Measurements from ENCODE around the gene TFCP2. TPM values are rescaled to one million over a fixed set of nuclear protein-coding genes. Genes with fewer than 3 reads are reported as not detected.

TFCP2 gene
- polyA plus RNA-seq, 1 donor (not counting 4 experiments of a cell fraction or from before 2014, with no cell fraction given) = 27.2 TPM

DNA sequence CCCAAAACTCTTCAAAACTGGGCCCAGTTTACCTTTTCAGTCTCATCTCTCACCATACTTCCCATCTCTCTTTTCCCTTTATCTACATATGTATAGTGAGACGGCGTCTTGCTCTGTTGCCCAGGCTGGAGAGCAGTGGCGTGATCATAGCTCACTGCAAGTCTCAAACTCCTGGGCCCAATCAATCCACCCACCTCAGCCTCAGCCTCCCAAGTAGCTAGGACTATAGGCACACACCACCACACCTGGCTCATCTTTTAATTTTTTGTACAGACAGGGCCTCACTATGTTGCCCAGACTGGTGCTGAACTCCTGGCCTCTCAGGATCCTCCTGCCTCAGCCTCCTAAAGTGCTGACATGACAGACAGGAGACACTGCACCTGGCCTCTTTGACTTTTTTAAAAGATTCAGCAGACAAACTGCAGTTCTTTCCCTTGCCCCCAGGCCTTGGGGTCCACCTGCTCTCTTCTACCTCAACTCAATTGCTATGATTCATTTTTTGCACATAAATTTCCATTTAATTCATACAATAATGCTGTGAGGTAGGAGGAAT, 33.6 kb downstream of the TFCP2 start:
- no peak for FAIRE-seq
- Histone ChIP-seq H3K9ac (ENCODE audit: control insufficient read depth, extremely low read depth, insufficient read depth, low read length) (no peak overlapping the region), H3K4me1 (ENCODE audit: control insufficient read depth, extremely low read depth, insufficient read depth, low read length) (no peaks in the 10 kb centered on the region), H3K4me3 (ENCODE audit: control insufficient read depth in 2 of 3, extremely low read depth in 1 of 3, insufficient read depth in 2 of 3, low read depth in 1 of 3, low read length in 3 of 3) (no peak overlapping the region), H3K27ac (ENCODE audit: control insufficient read depth, insufficient read depth, low read length) (no peak overlapping the region), H3K79me2 (ENCODE audit: control insufficient read depth, insufficient read depth, low read length) (peaks cover 4% of the 10 kb centered on the region), H3K9me1 (ENCODE audit: control insufficient read depth, extremely low read depth, insufficient read depth, low read length) (no peaks in the 10 kb centered on the region), H3K9me3 (ENCODE audit: control insufficient read depth, low read depth, low read length) (no peaks in the 10 kb centered on the region), H3K4me2 (ENCODE audit: control insufficient read depth, extremely low read depth, insufficient read depth, low read depth, low read length) (no peak overlapping the region), H2AFZ (ENCODE audit: control insufficient read depth, low read length) (no peak overlapping the region), H4K20me1 (ENCODE audit: control insufficient read depth, extremely low read depth, insufficient read depth, low read length) (no peaks in the 10 kb centered on the region), H3K36me3 (ENCODE audit: control insufficient read depth in 2 of 2, extremely low read depth in 1 of 2, insufficient read depth in 2 of 2, low read length in 2 of 2) (peaks cover 0 to 3% of the 10 kb centered on the region in 2 experiments), H3K27me3 (ENCODE audit: control insufficient read depth, extremely low read depth, insufficient read depth, low read length) (no peaks in the 10 kb centered on the region)
- dilution Hi-C loops (cut with MboI; ENCODE audit: extremely low pct_ligation_motif_present, low sequenced_read_pairs) = no loop called here
- DNase-seq (ENCODE audit: low read depth, low spot score) = no peak
- TF ChIP-seq, protein P1, sequence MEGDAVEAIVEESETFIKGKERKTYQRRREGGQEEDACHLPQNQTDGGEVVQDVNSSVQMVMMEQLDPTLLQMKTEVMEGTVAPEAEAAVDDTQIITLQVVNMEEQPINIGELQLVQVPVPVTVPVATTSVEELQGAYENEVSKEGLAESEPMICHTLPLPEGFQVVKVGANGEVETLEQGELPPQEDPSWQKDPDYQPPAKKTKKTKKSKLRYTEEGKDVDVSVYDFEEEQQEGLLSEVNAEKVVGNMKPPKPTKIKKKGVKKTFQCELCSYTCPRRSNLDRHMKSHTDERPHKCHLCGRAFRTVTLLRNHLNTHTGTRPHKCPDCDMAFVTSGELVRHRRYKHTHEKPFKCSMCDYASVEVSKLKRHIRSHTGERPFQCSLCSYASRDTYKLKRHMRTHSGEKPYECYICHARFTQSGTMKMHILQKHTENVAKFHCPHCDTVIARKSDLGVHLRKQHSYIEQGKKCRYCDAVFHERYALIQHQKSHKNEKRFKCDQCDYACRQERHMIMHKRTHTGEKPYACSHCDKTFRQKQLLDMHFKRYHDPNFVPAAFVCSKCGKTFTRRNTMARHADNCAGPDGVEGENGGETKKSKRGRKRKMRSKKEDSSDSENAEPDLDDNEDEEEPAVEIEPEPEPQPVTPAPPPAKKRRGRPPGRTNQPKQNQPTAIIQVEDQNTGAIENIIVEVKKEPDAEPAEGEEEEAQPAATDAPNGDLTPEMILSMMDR (optimal IDR thresholded peaks at IDR 0.05 in 1 of 3, IDR thresholded peaks at IDR 0.05 in 1 of 3, conservative IDR thresholded peaks at IDR 0.05 in 1 of 3; ENCODE audit: extremely low read depth in 1 of 3, insufficient read depth in 2 of 3, low read length in 3 of 3) = no peak
- no peak for TF ChIP-seq EZH2 (IDR thresholded peaks at IDR 0.05; ENCODE audit: low read length)

DNA sequence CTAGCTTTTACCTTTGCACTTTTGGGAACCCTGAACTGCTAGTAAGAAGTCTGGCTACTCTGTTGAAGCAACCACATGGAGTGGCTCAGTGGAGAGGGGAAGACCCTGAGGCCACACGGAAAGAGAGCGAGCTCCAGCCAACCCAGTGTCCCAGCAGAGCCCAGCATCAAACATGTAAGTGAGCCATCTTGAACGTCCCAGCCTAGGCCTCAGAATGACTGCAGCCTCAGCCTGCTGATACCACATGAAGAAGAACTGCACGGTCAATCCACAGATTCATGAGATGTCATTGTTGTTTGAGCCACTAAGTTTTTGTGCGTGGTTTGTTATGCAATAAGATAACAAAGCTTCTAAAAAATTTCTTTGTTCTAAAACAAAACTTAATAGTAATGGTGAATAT, 40.2 kb downstream of the TFCP2 start:
- Histone ChIP-seq H3K27ac (ENCODE audit: control insufficient read depth, insufficient read depth, low read length) (no peak overlapping the region), H3K4me1 (ENCODE audit: control insufficient read depth, extremely low read depth, insufficient read depth, low read length) (peaks cover 9% of the 10 kb centered on the region), H3K79me2 (ENCODE audit: control insufficient read depth, insufficient read depth, low read length) (no peaks in the 10 kb centered on the region), H3K4me2 (ENCODE audit: control insufficient read depth, extremely low read depth, insufficient read depth, low read depth, low read length) (no peak overlapping the region), H3K4me3 (ENCODE audit: control insufficient read depth in 2 of 3, extremely low read depth in 1 of 3, insufficient read depth in 2 of 3, low read depth in 1 of 3, low read length in 3 of 3) (no peak overlapping the region), H3K36me3 (ENCODE audit: control insufficient read depth in 2 of 2, extremely low read depth in 1 of 2, insufficient read depth in 2 of 2, low read length in 2 of 2) (no peaks in the 10 kb centered on the region), H3K27me3 (ENCODE audit: control insufficient read depth, extremely low read depth, insufficient read depth, low read length) (no peaks in the 10 kb centered on the region), H4K20me1 (ENCODE audit: control insufficient read depth, extremely low read depth, insufficient read depth, low read length) (no peaks in the 10 kb centered on the region), H2AFZ (ENCODE audit: control insufficient read depth, low read length) (no peak overlapping the region), H3K9ac (ENCODE audit: control insufficient read depth, extremely low read depth, insufficient read depth, low read length) (no peak overlapping the region), H3K9me3 (ENCODE audit: control insufficient read depth, low read depth, low read length) (no peaks in the 10 kb centered on the region), H3K9me1 (ENCODE audit: control insufficient read depth, extremely low read depth, insufficient read depth, low read length) (no peaks in the 10 kb centered on the region)
- no peak for FAIRE-seq
- no peak for TF ChIP-seq EZH2 (IDR thresholded peaks at IDR 0.05; ENCODE audit: low read length)
- TF ChIP-seq, protein P1 (optimal IDR thresholded peaks at IDR 0.05 in 1 of 3, IDR thresholded peaks at IDR 0.05 in 1 of 3, conservative IDR thresholded peaks at IDR 0.05 in 1 of 3; ENCODE audit: extremely low read depth in 1 of 3, insufficient read depth in 2 of 3, low read length in 3 of 3) = no peak
- dilution Hi-C loops (cut with MboI; ENCODE audit: extremely low pct_ligation_motif_present, low sequenced_read_pairs) = no loop called here
- DNase-seq (ENCODE audit: low read depth, low spot score) = no peak
